Left renal cortex interstitium (tissue), 4 donors: ENCODE measurements around the gene ACSBG1. TPM values are rescaled to one million over a fixed set of nuclear protein-coding genes. Genes with fewer than 3 reads are reported as not detected.

ENCODE experiments used
- DNase-seq, 4 donors: peaks; one replicate each; pipeline ENCODE4 v3.0.0-alpha.2; 2013; ENCODE audit warnings: low read depth in 4 of 4, low spot score in 2 of 4, missing footprints in 1 of 4
- polyA plus RNA-seq, 4 donors: library from polyadenylated mRNA; unstranded; fragments of 120-200 nt; gene quantifications; one replicate each; pipeline ENCODE4 v1.2.1, GENCODE V29; 2013; ENCODE audit not compliant: insufficient read length in 4 of 4

The ACSBG1 gene
- polyA plus RNA-seq, 4 donors, result 0.44 to 1.6 (median 1.3) TPM

DNA sequence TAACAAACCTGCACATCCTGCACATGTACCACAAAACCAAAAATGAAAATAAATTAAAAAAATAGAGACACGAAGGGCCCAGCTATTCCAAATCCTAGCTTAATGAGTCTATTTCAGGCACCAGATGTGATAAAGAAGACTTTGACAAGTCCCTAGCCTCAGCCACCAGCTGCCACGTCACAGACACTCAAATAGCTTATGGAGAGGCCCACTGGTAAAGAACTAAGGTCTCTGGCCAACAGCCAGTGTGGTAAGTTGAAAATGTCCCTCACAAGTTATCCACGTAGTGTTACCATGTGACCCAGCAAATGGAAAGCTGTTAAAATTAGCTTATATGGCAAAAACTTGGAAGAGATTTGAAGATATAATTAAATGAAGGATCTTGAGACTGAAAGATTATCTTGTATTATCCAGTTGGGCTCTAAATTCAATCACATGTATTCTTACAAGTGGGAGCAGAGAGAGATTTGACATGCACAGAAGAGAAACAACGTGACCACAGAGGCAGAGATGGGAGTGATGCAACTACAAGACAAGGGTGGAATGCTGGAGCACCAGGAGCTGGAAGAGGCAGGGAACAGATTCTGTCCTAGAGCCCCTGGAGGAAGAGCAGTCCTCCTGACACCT is 10.9 kb downstream of the ACSBG1 start:
- DNase-seq, result no peak

DNA sequence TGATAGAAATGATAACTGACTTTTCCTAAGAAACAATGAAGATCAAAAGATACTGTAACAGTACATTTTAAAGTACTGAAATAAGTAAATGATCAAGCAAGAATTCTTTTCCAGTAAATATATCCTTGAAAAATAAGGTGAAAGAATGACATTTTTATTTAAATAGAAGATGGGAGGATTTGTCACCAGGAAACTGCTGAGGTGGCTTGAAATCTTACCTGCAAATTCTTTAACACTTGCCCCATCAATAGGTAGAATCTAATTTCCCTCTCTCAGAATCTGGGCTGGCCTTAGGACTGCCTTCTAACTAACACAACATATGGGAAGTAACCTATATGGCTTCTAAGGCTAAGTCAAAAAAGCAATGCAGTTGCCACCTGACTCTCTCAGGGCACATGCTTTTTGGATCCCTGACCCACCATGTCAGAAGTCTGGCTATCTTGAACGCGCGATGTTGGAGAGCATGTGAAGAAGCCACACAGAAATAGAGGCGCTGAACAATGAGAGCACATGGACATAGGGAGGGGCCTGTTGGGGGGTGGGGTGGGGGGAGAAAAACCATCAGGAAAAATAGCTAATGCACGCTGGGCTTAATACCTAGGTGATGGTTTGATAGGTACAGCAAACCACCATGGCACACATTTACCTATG is 11.5 kb downstream of the ACSBG1 start:
- no peak for DNase-seq

DNA sequence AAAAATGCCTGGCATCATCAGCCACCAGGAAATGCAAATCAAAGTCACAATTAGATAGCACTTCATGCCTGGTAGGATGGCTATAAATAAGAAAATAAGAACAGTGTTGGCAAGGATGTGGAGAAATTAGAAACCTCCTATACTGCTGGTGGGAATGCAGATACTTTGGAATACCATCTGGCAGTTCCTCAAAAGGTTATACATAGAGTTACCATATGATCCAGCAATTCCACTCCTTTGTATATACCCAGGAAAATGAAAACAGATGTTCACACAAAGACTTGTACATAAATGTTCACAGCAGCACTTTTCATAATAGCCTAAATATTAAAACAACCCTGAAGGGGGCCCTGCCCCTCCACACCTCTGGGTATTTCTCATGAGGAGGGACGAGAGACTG is 13.7 kb downstream of the ACSBG1 start:
- no peak for DNase-seq

DNA sequence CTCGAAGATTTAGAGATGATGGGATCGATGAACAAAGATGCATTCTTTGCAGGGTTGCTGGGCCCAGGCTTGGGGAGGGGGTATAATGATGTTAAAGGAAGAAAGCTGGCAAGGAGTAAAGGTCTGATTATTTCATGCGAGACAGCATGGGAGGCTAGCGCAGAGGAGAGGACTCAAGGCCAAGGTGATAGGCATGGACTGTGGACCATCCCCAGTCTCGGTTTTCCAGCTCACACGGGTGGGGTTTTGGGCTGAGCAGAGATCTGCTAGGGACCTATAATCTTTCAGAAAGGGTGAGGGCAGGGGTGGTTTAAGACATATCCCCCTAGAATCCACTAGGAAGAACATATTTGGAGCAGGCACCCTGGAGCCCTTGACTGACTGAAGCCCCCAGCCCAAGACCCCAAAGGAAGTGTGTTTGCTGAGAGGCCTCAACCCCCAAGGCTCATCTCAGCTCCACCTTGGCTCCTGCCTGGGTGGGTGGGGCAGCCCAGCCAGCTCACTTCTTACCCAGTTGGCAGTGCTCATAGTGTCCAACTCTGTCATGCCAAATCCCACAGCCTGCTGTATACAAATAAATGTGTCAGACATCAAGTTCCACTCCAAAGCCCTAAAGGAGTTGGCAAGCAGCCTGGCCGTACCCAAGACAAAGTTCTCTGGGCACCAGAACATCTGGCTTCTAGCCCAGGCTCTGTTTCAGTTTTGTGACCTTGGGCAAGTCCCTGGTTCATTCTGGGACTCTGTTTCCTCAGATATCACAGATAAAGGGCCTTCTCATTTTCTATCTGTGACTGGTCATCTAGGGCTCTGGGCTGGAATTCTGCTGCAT is 17.9 kb downstream of the ACSBG1 start:
- no peak for DNase-seq

DNA sequence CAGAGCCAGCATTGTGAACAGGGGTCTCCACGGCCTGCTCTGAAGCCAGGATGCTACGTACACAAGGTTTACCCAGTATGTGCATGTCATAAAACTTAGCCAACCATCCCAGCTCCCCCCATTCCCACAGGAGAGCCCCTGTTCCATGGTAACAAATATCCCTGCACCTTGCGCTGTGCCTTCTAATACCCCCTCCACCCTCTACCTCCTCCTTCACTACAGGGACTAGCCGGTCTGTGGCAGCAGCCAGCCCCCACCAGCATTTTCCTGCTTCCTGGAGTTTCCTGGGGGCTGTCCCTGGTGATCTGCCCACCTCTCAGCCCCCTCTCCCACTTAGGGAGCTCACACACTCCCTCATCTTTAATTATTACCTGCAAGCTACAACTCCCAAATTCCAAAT is 20.4 kb downstream of the ACSBG1 start:
- DNase-seq, result no peak

- DNase-seq, result no peak
These were observed 21.0 kb downstream of the ACSBG1 start for GRCh38 chr15:78213425-78213750.

DNA sequence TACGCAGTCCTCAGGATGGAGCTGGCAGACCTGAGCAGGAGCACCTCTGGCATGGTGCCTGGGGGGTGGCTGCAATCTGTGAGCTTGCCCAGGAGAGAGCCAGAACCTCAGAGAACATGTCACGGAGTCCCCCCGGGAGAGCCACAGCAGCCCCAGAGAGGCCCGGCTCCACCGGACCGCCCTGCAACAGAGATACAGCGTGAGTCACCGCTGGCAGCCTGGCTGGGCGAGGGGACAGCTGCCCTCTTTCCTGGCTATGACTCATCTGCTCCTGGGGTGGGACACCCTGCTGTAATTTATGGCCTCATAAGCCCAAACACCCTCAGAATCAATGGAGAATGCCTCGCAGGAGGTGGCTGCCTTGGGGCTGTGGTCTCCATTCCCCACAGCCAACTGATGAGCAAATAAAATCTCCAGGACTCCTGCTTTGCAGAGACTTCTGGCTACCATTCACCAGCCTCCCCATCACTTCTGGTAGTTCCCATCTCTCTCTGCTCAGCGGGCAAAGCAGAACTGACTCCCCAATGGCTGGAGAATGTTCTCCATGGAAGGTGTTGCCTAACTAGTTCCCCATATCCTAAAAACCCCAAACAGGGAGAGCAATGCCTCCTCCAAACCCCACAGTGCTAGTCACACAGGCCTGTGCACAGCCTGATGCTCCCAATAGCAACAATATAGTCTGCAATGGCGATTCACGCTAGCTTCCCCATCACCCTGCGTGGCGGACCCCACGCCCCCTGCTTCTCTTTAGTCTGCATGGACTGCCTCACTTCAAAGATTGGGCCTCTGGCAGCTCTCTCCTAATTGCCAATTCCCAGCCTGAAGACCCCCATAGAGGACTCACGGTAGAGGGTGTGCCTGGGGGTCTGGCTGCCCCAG is 21.6 kb downstream of the ACSBG1 start:
- DNase-seq, result no peak

- DNase-seq, result no peak
These were observed 22.4 kb downstream of the ACSBG1 start for GRCh38 chr15:78212008-78212407.

DNA sequence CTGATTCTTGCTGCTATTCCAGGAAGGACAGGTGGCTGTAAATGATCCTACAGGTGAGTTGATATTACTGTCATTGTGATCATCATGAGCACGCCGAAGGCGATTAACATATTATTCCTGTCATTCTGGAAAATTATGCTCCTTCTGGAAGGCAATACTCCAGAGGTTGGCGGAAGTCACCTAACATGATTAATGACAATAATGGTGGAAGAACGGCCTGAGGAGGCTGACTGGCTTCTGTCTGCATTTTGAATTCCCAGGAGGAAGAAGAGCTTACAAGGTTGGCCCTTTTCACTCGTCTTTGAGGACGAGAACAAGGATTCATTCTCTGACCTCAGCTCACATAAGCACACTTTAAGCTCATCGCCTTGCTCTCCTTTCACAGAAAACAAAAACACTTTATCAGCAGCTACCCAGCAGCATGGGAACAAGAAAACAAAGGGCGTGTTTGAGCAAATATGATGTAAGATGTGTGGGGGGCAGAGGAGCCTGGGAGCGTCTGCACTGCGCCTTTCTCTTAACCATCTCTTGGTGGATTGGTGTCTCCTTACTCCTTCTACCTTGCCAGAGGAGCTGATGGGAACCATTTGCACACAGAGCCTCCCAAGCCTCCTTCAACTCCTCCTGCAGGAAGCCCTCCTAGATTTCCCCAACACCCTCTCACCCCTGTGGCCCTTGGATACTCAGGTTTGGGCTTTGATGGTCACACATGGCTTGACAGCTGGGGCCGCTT is 23.0 kb downstream of the ACSBG1 start:
- no peak for DNase-seq

DNA sequence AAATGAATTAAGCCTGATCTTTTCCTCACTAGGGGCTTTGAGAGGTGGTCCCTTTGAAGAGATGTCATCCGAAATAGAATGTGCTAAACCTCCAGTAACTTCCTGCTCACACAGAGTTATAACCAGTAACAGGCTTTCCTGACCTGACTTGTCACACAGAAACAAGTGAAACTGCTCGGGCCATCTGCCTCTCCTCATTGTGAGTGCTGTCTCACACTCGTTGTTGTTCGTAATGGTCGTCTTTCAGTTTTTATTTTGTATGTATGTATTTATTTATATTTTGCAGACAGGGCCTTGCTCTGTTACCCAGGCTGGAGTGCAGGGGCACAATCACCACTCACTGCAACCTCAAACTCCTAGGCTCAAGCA is 24.0 kb downstream of the ACSBG1 start:
- no peak for DNase-seq

GRCh38 chr15:78209646-78210348 is 24.6 kb downstream of the ACSBG1 start:
- no peak for DNase-seq

GRCh38 chr15:78208887-78209645 is 25.3 kb downstream of the ACSBG1 start:
- DNase-seq, result no peak

DNA sequence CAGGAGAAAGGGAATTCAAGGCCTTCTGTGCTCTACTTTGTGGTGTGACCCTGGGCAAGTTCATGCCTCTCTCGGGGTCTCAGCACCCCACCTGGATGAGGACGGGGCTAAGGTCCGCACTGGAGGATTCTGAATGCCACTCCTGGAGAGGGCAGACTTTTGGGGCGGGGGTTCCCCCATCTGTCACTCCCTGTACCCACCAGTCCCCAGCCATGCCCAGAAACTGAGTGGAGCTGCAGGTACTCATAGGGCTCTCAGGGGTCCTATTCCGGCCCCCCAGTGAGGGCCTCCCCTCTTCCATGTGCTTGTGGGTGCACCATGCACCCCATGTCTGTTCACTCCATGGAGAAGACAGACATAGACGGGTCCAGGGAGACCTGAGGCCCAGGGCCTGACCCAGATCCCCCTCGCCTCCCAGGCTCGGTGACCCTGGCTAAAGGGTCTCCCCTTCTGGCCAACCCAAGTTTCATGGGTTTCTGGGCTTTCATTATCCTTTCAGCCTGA is 26.0 kb downstream of the ACSBG1 start:
- DNase-seq, result no peak

DNA sequence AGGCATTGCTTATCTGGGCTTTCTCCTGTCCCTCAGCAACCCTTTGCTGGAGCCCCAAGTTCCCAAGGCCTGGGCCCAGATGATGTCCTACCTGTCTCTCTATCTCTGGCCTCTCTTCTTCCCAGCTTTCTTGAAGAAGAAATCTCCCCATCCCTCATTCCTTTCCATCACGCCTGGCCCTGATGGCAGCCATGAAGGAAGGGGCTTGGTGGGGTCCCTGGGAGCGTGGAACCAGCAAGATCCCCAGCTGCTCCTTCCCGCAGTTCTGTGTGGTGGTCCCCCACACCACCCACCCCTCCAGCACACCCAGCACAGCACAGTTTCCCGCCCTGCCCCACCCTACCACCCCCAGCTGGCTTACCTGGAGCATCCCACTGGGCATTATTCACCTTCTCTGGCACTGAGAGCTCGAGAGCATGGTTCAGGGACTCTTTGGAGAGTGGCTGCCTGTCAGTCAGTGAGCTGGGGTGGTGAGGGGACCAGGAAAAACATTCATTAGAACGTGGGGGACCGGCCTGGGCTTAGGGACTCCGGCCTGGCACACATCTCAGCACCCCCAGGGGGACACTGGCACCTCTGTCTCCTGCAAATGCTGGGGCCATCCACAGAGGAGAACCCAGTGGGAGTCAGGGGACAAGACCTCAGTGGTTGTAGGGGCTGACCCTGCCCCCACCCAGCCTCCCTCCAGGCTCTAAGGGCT is 26.6 kb downstream of the ACSBG1 start:
- no peak for DNase-seq

GRCh38 chr15:78207110-78207458 is 27.3 kb downstream of the ACSBG1 start:
- DNase-seq, result no peak

DNA sequence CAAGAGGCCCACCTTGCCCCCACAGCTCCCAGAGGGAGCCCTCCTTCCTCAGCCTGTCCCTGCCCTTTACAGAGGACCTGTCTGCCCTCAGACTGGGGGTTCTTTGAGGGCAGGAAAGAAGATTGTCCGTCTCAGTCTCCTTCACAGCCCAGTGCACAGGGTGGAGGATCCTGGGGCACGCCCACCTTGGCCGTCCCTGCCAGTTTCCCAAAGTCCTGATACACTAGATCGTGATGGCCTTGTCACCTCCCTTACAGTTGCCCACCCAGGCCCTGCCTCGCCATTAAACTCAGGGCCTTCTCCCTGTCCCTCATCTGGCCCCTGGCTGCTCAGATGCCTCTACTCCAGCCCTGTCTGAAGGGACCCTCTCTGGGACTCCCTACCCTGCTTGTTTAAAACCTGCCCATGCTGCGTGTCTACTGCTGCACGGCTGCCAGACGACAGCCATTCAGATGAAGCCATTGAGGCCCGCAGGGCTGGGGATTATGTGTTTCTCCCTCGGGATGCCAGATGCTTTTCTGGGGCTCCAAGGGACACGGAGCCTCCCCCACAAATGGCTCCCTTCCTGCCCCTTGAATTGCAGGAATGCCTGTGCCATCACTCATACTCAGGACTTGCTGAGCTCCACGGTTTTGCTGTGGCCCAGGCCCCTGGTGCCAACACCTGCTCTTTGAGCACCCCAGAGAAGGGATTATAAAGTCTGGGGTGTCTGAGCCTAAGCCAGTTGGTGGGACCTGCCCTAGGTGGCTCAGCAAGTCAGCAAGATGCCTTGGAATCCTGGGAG is 27.8 kb downstream of the ACSBG1 start:
- DNase-seq, result no peak

GRCh38 chr15:78205856-78206255 is 28.5 kb downstream of the ACSBG1 start:
- no peak for DNase-seq

- DNase-seq, result no peak
These were observed 29.0 kb downstream of the ACSBG1 start for GRCh38 chr15:78205337-78205736.
